Fibroblast of pulmonary artery (primary cell): ENCODE measurements around the gene CHST15.

Experiments used
- DNase-seq: peaks from one replicate; pipeline ENCODE4 v3.0.0-alpha.2; 2010; ENCODE audit warnings: low read depth
- H3K4me3 ChIP-seq: replicated peaks from 2 replicates; pipeline ENCODE4 v1.5.1; 2011; ENCODE audit warnings: low read depth, mild to moderate bottlenecking, control low read depth, low read length, moderate library complexity
- TF ChIP-seq, protein P1 (sequence below): IDR thresholded peaks from 2 replicates; pipeline ENCODE4 v1.5.1; 2011; ENCODE audit warnings: mild to moderate bottlenecking, control low read depth, low read length, inconsistent platforms; ENCODE audit errors: missing control alignments

Gene CHST15

DNA sequence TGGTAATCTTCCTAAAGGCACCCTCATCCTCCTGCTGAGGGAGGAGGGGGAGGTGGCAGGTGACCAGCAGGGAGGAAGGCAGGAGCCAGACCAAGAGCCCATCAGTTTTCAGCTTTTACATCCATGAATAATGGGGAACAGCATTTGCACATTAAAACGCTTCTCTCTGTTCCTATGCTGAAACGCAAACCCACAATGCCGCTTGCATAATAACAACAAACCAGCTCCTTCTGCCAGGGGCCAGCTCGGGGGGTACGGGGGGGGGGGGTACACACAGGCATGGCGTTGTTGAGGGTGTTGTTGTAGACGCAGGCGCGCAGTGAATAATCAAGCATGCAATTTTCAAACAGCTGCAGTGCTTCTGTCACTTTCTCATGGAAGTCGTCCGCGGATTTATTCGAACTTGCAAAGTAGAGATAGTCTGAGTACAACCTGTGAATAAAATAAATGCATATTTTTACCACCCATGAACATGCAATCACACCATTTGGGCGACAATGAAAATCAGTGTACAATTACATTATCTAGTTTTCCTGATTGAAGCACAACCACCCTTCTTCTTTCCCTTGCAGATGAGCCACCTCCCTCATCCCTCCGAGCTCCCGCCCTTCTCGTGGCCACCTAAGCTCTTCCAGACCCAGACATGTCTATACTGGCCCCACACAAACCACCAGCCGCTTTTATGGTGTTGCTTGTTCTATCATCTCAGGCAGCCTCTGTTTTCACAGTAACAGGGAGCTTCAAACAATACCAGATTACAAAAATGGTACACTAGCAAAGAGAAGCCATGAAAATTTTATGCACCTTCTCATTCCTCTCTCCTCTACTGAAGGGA is 72.2 kb downstream of the CHST15 start:
- DNase-seq, result no peak
- TF ChIP-seq, protein P1, sequence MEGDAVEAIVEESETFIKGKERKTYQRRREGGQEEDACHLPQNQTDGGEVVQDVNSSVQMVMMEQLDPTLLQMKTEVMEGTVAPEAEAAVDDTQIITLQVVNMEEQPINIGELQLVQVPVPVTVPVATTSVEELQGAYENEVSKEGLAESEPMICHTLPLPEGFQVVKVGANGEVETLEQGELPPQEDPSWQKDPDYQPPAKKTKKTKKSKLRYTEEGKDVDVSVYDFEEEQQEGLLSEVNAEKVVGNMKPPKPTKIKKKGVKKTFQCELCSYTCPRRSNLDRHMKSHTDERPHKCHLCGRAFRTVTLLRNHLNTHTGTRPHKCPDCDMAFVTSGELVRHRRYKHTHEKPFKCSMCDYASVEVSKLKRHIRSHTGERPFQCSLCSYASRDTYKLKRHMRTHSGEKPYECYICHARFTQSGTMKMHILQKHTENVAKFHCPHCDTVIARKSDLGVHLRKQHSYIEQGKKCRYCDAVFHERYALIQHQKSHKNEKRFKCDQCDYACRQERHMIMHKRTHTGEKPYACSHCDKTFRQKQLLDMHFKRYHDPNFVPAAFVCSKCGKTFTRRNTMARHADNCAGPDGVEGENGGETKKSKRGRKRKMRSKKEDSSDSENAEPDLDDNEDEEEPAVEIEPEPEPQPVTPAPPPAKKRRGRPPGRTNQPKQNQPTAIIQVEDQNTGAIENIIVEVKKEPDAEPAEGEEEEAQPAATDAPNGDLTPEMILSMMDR, result no peak
- no peak overlapping the region for H3K4me3 ChIP-seq

DNA sequence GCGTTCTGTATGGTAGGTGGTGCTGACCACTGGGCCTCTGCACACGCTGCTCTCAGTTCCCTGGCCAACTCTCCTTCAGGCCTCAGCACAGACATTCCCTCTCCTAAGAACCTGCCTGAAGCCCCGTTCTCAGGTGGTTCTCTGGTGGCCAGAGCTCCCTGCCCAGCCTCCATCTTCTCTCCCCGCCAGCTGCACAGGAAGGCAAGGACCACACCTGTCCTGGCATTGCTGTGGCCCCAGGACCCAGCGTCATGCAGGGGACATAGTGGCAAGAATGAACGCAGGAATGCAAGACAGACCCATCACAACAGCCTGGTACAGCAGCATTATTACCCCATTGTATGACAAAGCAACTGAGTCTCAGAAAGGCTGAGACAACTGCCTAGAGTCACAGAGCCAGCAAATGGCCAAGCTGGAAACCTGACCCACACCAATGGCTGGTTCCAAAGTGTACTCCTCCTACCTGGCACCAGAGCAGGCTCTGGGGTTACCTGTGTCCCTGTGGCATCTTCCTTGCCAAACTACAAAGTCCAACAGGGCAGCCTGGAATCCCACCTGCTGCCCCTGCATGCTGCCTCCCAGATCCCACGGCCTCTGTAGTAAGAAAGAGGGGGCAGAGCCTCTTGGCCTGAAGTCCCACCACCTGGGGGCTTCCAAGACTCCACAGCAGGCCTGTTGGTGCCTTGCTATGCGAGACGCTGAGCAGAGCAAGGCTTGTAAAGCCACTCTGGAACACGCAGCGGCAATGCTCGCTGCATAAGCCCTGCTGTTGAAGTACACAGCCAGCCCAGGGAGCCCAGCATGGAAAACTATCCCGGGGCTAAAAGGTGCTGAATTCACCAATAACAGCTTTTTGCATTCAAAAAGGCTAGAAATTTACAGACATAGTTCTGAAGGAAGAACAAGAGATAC is 73.3 kb downstream of the CHST15 start:
- H3K4me3 ChIP-seq, result no peak overlapping the region
- TF ChIP-seq, protein P1, result no peak
- no peak for DNase-seq

DNA sequence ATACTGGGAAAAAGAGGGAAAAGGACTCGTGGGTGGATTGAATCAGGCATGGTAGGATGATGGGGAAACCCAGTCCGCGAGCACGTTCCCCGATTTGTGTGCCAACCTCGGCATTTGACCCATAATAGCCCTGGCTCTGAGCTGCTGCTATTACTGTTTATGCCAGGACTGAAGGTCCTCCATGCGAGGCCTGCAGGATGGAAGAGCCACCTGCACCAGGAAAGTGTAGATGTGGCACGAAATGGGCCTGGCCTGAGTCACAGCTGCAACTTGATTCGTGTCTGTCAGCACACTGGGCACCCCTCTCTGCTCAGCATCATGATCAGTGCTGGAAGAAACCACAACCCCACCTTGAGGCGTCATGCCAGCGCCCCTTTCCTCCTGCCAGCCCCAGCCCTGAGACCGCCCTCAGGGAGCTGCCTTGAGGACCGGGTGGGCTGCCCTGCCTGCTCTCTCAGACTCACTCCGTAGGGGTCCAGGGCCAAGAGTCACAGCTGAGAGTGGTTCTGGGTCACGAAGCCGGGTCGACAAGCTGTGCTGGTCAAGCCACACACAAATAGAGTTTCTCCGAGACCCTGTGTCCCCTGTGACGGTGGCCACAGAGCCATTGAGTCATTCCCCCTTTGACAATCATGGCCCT is 74.4 kb downstream of the CHST15 start:
- no peak for DNase-seq
- H3K4me3 ChIP-seq, result no peak overlapping the region
- TF ChIP-seq, protein P1, result no peak

DNA sequence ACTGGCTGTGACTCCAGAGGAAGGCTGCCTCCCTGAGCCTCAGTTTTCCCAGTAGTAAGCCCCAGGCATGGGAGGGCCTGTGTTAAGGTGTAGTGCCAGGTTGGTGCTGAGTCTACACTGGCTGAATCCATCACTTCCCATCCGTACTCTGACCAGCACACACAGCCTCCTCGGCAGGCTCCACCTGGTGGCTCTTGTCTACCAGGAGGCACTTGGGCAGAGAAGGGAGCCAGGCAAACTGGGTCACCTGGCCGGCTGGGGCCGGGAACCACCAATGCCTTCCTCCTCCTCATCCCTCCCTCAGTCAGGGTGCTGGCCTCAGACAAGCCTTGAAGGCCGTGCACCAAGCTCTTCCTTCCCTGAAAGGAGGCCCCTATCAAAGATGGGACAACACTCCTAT is 75.7 kb downstream of the CHST15 start:
- TF ChIP-seq, protein P1, result no peak

DNA sequence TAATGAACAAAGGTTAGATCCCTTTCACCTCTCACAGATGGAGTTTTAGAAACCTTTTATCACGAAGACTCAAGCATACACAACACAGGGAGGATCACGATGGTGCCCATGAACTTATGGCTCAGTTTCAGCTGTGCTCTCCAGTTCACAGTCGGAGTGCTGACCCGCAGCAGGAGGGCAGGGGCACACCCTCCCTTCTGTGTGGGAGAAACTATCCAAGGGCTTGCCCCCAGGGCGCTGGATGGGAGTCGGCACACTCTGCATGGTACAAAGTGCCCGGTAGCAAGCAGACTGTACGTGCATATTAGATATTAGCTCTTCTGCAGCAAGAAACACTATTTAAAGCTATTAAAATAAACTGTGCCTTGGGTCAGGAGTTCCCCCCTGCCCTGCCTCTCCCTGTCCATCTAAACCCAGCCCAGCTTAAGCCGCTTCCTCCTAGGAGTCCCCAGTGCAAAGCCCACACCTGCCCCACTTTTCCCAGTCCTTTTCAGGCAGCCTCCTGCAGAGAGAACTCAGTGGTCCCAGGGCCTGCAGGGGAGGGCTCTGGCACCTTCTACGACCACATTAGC is 76.5 kb downstream of the CHST15 start:
- TF ChIP-seq, protein P1, result no peak
- no peak for DNase-seq
- no peak overlapping the region for H3K4me3 ChIP-seq

More for the DNA sequence above, 75.7 kb downstream of the CHST15 start:
- DNase-seq, result no peak
- H3K4me3 ChIP-seq, result no peak overlapping the region

DNA sequence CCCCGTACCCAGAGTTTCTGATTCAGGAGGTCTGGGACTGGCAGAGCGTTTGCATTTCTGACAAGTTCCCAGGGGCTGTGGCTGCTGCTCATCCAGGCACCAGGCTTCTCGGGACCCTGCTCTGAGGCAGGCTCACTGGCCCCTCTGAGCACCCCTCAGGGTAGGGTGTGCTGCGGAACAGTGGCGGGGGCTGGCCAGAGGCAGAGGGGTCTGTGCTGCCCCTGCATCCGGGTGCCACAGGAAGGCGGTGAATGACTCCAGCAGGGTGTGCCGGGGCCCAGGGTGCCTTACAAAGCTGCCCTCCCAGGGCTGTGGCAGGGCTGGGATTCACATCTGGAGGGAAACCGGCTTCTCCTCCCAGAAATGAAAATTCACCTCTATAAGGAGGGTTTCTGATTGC is 77.4 kb downstream of the CHST15 start:
- no peak for DNase-seq
- TF ChIP-seq, protein P1, result no peak
- H3K4me3 ChIP-seq, result no peak overlapping the region
